Measurements from ENCODE around the gene PPAT. TPM values are rescaled to one million over a fixed set of nuclear protein-coding genes. Genes with fewer than 3 reads are reported as not detected.

Gene PPAT
- total and polyA plus RNA-seq, 2 experiments from 2014 or later = 8.0 to 8.5 TPM

DNA sequence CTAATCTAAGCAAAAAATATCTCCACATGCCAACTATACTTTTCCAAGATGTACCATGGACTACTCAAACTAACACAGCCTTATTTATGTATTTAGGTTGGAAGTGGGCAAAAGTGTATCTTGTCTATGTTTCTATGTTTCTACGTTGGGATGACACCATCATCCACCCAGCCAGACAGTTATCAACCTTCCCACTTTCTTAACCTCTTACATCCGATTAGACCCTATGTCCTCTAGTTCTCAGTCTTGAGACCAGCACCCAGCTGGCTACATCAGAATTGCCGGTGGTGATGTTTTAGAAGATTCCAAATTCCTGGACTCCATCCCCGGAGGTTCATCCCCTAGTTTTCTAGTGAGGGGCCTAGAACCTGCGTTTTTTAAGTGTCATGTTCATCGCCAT is 47.1 kb downstream of the PPAT start:
- Histone ChIP-seq H3K9me2 (ENCODE audit: insufficient read depth) (no peaks in the 10 kb centered on the region), H3K4me1 (ENCODE audit: insufficient read depth) (peaks cover 15% of the 10 kb centered on the region), H3F3A (ENCODE audit: insufficient read depth) (peaks cover 13% of the 10 kb centered on the region; the same call in 1 of the 2 replicates), H3K36me3 (ENCODE audit: low read depth) (no peaks in the 10 kb centered on the region), H3K4me3 (peak overlapping the region; percentile 95), H4K20me1 (ENCODE audit: insufficient read depth) (no peaks in the 10 kb centered on the region), H3K9ac (peak overlapping the region; percentile 98), H3K79me2 (ENCODE audit: insufficient read depth) (peaks cover 67% of the 10 kb centered on the region), H3K27me3 (replicated peaks; ENCODE audit: insufficient read depth) (no peaks in the 10 kb centered on the region), H3K9me3 (ENCODE audit: low read depth) (no peaks in the 10 kb centered on the region), H2AFZ (peak overlapping the region; percentile 92), H3K27ac (peak overlapping the region; percentile 97), H3K4me2 (ENCODE audit: unreplicated experiment) (peak overlapping the region; percentile 94)
- in situ Hi-C loops (cut with MboI) = no loop called here
- 6 to 12% methylated on average over 6 of the region's 6 CpGs for WGBS, 2 experiments (ENCODE audit: low coverage in 1 of 2, low lambda C conversion rate in 2 of 2, missing lambda C conversion rate in 2 of 2)
- TF ChIP-seq EZH2 (IDR thresholded peaks at IDR 0.05; ENCODE audit: insufficient read depth, poor library complexity, severe bottlenecking) (no peak), EZH2phosphoT487 (IDR thresholded peaks at IDR 0.05; ENCODE audit: insufficient read depth, low read depth) (no peak)
- peak; percentile 39 for DNase-seq

- Histone ChIP-seq H3K4me2 (ENCODE audit: unreplicated experiment) (peak within 1 kb of the TSS; percentile 94), H2AFZ (peak within 1 kb of the TSS; percentile 92), H3K4me3 (peak within 1 kb of the TSS; percentile 95), H3K79me2 (ENCODE audit: insufficient read depth) (peaks cover 59% of the 10 kb centered on the region), H3F3A (ENCODE audit: insufficient read depth) (peaks cover 13% of the 10 kb centered on the region; the same call in 1 of the 2 replicates), H3K9me3 (ENCODE audit: low read depth) (no peaks in the 10 kb centered on the region), H3K36me3 (ENCODE audit: low read depth) (no peaks in the 10 kb centered on the region), H3K27ac (peak within 1 kb of the TSS; percentile 97), H3K4me1 (ENCODE audit: insufficient read depth) (peaks cover 15% of the 10 kb centered on the region), H4K20me1 (ENCODE audit: insufficient read depth) (no peaks in the 10 kb centered on the region), H3K9ac (peak within 1 kb of the TSS; percentile 98), H3K9me2 (ENCODE audit: insufficient read depth) (no peaks in the 10 kb centered on the region), H3K27me3 (replicated peaks; ENCODE audit: insufficient read depth) (no peaks in the 10 kb centered on the region)
- in situ Hi-C loops (cut with MboI) = no loop called here
- peak; percentile 96 for DNase-seq
- TF ChIP-seq EZH2 (IDR thresholded peaks at IDR 0.05; ENCODE audit: insufficient read depth, poor library complexity, severe bottlenecking) = no peak
- TF ChIP-seq EZH2phosphoT487 (IDR thresholded peaks at IDR 0.05; ENCODE audit: insufficient read depth, low read depth) = 0 out of 2 replicates have a peak, but pooled peaks have one; percentile 59
- 1% methylated on average over 57 of the region's 57 CpGs for WGBS, 2 experiments (ENCODE audit: low coverage in 1 of 2, low lambda C conversion rate in 2 of 2, missing lambda C conversion rate in 2 of 2)
Measured at GRCh38 chr4:56387023-56388001, 48.1 kb downstream of the PPAT start, which contains the start of gene AASDH. Gene AASDH (minus strand): TSS chr4:56387491. CDS start chr4:56384299, 3,192 bp downstream.

GRCh38 chr4:56386091-56386490 is 49.3 kb downstream of the PPAT start:
- Histone ChIP-seq H3K4me1 (ENCODE audit: insufficient read depth) (peaks cover 15% of the 10 kb centered on the region), H3K36me3 (ENCODE audit: low read depth) (no peaks in the 10 kb centered on the region), H3F3A (ENCODE audit: insufficient read depth) (peaks cover 13% of the 10 kb centered on the region; the same call in 1 of the 2 replicates), H3K9me2 (ENCODE audit: insufficient read depth) (no peaks in the 10 kb centered on the region), H3K27ac (peak overlapping the region; percentile 97), H3K9ac (peak overlapping the region; percentile 98), H3K79me2 (ENCODE audit: insufficient read depth) (peaks cover 59% of the 10 kb centered on the region), H3K4me3 (peak overlapping the region; percentile 95), H3K27me3 (replicated peaks; ENCODE audit: insufficient read depth) (no peaks in the 10 kb centered on the region), H3K9me3 (ENCODE audit: low read depth) (no peaks in the 10 kb centered on the region), H4K20me1 (ENCODE audit: insufficient read depth) (no peaks in the 10 kb centered on the region), H2AFZ (peak overlapping the region; percentile 92), H3K4me2 (ENCODE audit: unreplicated experiment) (peak overlapping the region; percentile 70)
- 90 to 93% methylated on average over 4 of the region's 4 CpGs for WGBS, 2 experiments (ENCODE audit: low coverage in 1 of 2, low lambda C conversion rate in 2 of 2, missing lambda C conversion rate in 2 of 2)
- in situ Hi-C loops (cut with MboI) = no loop called here
- TF ChIP-seq EZH2phosphoT487 (IDR thresholded peaks at IDR 0.05; ENCODE audit: insufficient read depth, low read depth) (no peak), EZH2 (IDR thresholded peaks at IDR 0.05; ENCODE audit: insufficient read depth, poor library complexity, severe bottlenecking) (no peak)
- DNase-seq = no peak

DNA sequence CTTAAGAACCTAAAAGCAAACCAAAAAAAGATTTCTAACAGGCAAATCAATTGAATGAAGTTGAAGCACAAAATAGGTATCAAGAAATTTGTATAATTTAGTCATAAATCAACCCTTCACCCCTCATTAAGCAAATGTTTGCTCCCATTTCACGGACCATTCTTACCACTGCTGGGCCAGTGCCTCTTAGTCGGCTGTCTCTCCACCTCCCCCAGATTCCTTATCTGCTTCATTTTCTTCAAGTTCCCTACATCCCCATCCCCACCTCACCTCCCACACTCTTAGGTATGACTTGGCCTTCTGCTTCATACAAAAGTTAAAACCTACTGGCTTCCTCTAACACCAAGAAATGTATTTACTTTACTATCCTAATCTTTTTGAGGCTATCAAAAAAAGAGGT is 60.0 kb downstream of the PPAT start:
- Histone ChIP-seq H3K36me3 (ENCODE audit: low read depth) (no peaks in the 10 kb centered on the region), H3K27ac (no peak overlapping the region), H3K79me2 (ENCODE audit: insufficient read depth) (no peaks in the 10 kb centered on the region), H3F3A (ENCODE audit: insufficient read depth) (0 out of 2 replicates have a peak, but pooled peaks cover 6% of the 10 kb centered on the region), H3K4me3 (no peak overlapping the region), H4K20me1 (ENCODE audit: insufficient read depth) (no peaks in the 10 kb centered on the region), H3K4me2 (ENCODE audit: unreplicated experiment) (no peak overlapping the region), H3K4me1 (ENCODE audit: insufficient read depth) (no peaks in the 10 kb centered on the region), H3K27me3 (replicated peaks; ENCODE audit: insufficient read depth) (no peaks in the 10 kb centered on the region), H3K9me3 (ENCODE audit: low read depth) (no peaks in the 10 kb centered on the region), H3K9ac (no peak overlapping the region), H3K9me2 (ENCODE audit: insufficient read depth) (no peaks in the 10 kb centered on the region), H2AFZ (no peak overlapping the region)
- WGBS, 2 experiments (ENCODE audit: low coverage in 1 of 2, low lambda C conversion rate in 2 of 2, missing lambda C conversion rate in 2 of 2) = 62 to 65% methylated on average over 2 of the region's 2 CpGs
- DNase-seq = no peak
- in situ Hi-C loops (cut with MboI) = no loop called here
- TF ChIP-seq EZH2 (IDR thresholded peaks at IDR 0.05; ENCODE audit: insufficient read depth, poor library complexity, severe bottlenecking) (no peak), EZH2phosphoT487 (IDR thresholded peaks at IDR 0.05; ENCODE audit: insufficient read depth, low read depth) (no peak)

All from GM23248 (cell line).